ENCODE measurements around the gene CISH. TPM values are rescaled to one million over a fixed set of nuclear protein-coding genes. Genes with fewer than 3 reads are reported as not detected.

CISH gene
- total RNA-seq, 5 donors from 2014 or later (not counting 1 experiment from before 2014, with no cell fraction given) = 37.4 to 217 (median 190) TPM

- H3K36me3 Mint-ChIP-seq = no peaks in the 10 kb centered on the region
- ATAC-seq (replicated peaks in 1 of 4) (no peak), DNase-seq (no peak)
- WGBS (ENCODE audit: insufficient coverage) = 87% methylated on average over 5 of the region's 7 CpGs
- H3K4me1 Mint-ChIP-seq = peaks cover 0 to 1% (median 0%) of the 10 kb centered on the region in 3 donors
- CTCF ChIA-PET = no interaction called here
- no peak overlapping the region for H3K4me3 ChIP-seq (ENCODE audit: control insufficient read depth in 1 of 2, extremely low read depth in 1 of 2, low read length in 1 of 2)
- H3K9me3 ChIP-seq = no peaks in the 10 kb centered on the region
- H3K27me3 Mint-ChIP-seq = no peaks in the 10 kb centered on the region
- H3K36me3 ChIP-seq (ENCODE audit: control insufficient read depth in 2 of 2, extremely low read depth in 1 of 2, insufficient read depth in 1 of 2, low read length in 1 of 2) = no peaks in the 10 kb centered on the region
- peaks cover 0 to 20% of the 10 kb centered on the region in 2 experiments for H3K27me3 ChIP-seq (replicated peaks in 1 of 2; ENCODE audit: control insufficient read depth in 2 of 2, extremely low read depth in 1 of 2, insufficient read depth in 2 of 2, low read length in 1 of 2)
- H3K27ac ChIP-seq (ENCODE audit: low read length) = no peak overlapping the region
- no peak overlapping the region for H3K4me3 Mint-ChIP-seq
- H3K27ac Mint-ChIP-seq = no peak overlapping the region
- H3K9me3 Mint-ChIP-seq = no peaks in the 10 kb centered on the region
- POLR2A ChIA-PET = no interaction called here
- peaks cover 0 to 7% of the 10 kb centered on the region in 2 experiments for H3K4me1 ChIP-seq (ENCODE audit: control insufficient read depth in 1 of 2, extremely low read depth in 1 of 2, insufficient read depth in 2 of 2, low read length in 2 of 2)
Measured at GRCh38 chr3:50557915-50558314, 53.7 kb downstream of the CISH start.

- Histone ChIP-seq H3K4me1 (ENCODE audit: control insufficient read depth in 1 of 2, extremely low read depth in 1 of 2, insufficient read depth in 2 of 2, low read length in 2 of 2) (peaks cover 0 to 7% of the 10 kb centered on the region in 2 experiments), H3K9me3 (no peaks in the 10 kb centered on the region), H3K4me3 (ENCODE audit: control insufficient read depth in 1 of 2, extremely low read depth in 1 of 2, low read length in 1 of 2) (no peak overlapping the region), H3K27ac (ENCODE audit: low read length) (no peak overlapping the region), H3K27me3 (replicated peaks in 1 of 2; ENCODE audit: control insufficient read depth in 2 of 2, extremely low read depth in 1 of 2, insufficient read depth in 2 of 2, low read length in 1 of 2) (peaks cover 0 to 27% of the 10 kb centered on the region in 2 experiments), H3K36me3 (ENCODE audit: control insufficient read depth in 2 of 2, extremely low read depth in 1 of 2, insufficient read depth in 1 of 2, low read length in 1 of 2) (no peaks in the 10 kb centered on the region)
- H3K27me3 Mint-ChIP-seq = no peaks in the 10 kb centered on the region
- no peaks in the 10 kb centered on the region for H3K9me3 Mint-ChIP-seq
- CTCF ChIA-PET = interaction anchor here (0.6 kb wide), 2 partner anchors 210 to 384 kb away, joined by 4 to 8 read pairs; no protein-coding TSS in a partner anchor
- POLR2A ChIA-PET = no interaction called here
- ATAC-seq (replicated peaks in 1 of 4) = no peak
- H3K27ac Mint-ChIP-seq = no peak overlapping the region
- DNase-seq = no peak
- no peak overlapping the region for H3K4me3 Mint-ChIP-seq
- no peaks in the 10 kb centered on the region for H3K36me3 Mint-ChIP-seq
- 93% methylated on average over 2 of the region's 8 CpGs for WGBS (ENCODE audit: insufficient coverage)
- peaks cover 0 to 1% (median 0%) of the 10 kb centered on the region in 3 donors for H3K4me1 Mint-ChIP-seq
Measured at GRCh38 chr3:50557106-50557505, 54.5 kb downstream of the CISH start.

Other genes starting within 250 kb of the CISH start
- gene CACNA2D2, start 108.1 kb downstream of the CISH start, total RNA-seq = 1 to 10 TPM; 2.6 to 8.9 (median 4.1) TPM
- 10 to 100 TPM; 15.3 to 24.7 (median 19.5) TPM for gene C3orf18, start 44.0 kb downstream of the CISH start, total RNA-seq
- gene HEMK1, start 42.3 kb downstream of the CISH start, total RNA-seq = 10 to 100 TPM; 35.5 to 66.6 (median 42.0) TPM
- gene MAPKAPK3, start 5.4 kb upstream of the CISH start, total RNA-seq = 10 to 100 TPM; 35.1 to 66.6 (median 53.0) TPM
- gene DOCK3, start 63.2 kb upstream of the CISH start, total RNA-seq = 1 to 10 TPM; 2.0 to 3.2 (median 2.6) TPM

Data from T-cell (primary cell).